VCaP (cell line): ENCODE results near the gene DCLRE1C.
"Not testable (repeated sequence)": the region's sequence is repeated elsewhere in the genome, so short reads cannot be mapped to it uniquely, and the experiment has no call there.

Source experiments
- H3K27ac ChIP-seq: fragments of 450-650 bp; 2 replicates; pipeline ENCODE4 v1.5.1; 2017
- TF ChIP-seq, protein P1 (sequence below): fragments of 450-650 bp; conservative IDR thresholded peaks from 2 replicates; pipeline ENCODE4 v1.5.1; 2017; ENCODE audit warnings: mild to moderate bottlenecking, moderate library complexity

The DCLRE1C gene

DNA sequence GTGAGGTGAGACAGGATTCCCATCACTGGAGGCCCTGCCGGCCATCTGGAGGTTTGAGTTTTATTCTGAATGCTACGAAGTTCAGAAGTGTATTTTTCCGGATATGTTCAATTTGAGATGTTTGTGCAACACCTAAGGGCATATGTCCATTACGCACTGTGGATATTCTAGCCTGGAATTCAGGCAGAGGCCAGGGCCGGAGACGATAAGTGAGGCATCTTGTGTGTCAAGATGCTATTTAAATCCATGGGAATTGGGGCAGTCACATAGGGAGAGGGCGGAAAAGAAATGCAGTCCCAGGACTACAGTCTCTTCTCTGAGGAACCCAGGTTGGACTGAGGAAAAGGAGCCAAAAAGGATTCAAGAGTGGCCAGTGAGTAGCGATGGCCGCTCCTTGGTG, 77.1 kb downstream of the DCLRE1C start:
- TF ChIP-seq, protein P1, sequence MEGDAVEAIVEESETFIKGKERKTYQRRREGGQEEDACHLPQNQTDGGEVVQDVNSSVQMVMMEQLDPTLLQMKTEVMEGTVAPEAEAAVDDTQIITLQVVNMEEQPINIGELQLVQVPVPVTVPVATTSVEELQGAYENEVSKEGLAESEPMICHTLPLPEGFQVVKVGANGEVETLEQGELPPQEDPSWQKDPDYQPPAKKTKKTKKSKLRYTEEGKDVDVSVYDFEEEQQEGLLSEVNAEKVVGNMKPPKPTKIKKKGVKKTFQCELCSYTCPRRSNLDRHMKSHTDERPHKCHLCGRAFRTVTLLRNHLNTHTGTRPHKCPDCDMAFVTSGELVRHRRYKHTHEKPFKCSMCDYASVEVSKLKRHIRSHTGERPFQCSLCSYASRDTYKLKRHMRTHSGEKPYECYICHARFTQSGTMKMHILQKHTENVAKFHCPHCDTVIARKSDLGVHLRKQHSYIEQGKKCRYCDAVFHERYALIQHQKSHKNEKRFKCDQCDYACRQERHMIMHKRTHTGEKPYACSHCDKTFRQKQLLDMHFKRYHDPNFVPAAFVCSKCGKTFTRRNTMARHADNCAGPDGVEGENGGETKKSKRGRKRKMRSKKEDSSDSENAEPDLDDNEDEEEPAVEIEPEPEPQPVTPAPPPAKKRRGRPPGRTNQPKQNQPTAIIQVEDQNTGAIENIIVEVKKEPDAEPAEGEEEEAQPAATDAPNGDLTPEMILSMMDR, result no peak
- H3K27ac ChIP-seq, result peak overlapping the region; percentile 92

DNA sequence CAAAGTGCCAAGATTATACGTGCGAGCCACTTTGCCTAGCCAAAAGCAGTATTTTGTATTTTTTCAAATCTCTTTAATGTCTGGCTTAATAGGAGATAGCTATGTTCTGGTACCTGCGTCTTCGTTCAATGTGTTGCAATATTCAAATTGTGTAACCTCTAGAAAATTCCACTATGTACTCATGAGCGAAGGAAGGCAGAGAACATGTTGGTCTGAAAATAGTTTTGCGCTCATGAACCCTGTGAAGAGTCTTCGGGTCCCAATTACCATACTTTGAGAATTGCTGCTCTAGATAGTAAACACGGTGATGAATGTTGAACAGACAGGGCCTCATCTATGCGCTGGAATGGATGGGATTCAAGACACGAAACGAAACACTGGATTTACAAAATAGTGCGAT, 78.0 kb downstream of the DCLRE1C start:
- no peak overlapping the region for H3K27ac ChIP-seq
- TF ChIP-seq, protein P1, result no peak

DNA sequence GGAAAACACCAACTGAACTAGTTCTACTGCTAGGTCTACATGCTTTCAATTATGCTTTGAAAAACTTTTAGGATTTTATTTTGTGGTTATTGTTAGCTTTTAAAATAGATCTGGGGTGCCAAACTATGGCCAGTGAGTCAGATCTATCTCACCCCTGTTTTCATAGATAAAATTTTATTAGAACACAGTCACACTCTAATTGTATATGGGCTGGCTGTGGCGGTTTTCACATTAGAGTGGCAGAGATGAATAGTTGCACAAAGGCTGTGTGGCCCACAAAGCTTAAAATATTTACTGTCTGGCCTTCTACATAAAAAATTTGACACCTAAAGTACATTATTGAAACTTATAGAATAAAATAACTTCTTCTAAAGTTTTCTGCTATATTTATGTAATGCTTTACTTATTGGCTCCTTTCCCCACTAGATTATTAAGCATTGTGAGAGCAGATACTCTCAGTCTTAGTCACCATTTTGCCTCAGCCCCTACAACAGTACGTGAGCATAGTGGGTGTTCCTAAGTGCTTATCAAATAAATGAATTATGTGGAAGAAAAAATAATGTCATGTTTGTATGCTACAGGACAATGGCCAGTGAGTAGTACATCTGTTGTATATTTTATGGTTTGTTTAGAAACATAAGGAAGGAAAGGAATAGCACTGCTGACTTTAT, 80.7 kb downstream of the DCLRE1C start:
- no peak overlapping the region for H3K27ac ChIP-seq
- TF ChIP-seq, protein P1, result no peak

DNA sequence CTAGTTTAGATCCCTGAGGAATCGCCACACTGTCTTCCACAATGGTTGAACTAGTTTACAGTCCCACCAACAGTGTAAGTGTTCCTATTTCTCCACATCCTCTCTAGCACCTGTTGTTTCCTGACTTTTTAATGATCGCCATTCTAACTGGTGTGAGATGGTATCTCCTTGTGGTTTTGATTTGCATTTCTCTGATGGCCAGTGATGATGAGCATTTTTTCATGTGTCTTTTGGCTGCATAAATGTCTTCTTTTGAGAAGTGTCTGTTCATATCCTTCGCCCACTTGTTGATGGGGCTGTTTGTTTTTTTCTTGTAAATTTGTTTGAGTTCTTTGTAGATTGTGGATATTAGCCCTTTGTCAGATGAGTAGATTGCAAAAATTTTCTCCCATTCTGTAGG, 89.0 kb downstream of the DCLRE1C start:
- H3K27ac ChIP-seq, result not testable (repeated sequence)

DNA sequence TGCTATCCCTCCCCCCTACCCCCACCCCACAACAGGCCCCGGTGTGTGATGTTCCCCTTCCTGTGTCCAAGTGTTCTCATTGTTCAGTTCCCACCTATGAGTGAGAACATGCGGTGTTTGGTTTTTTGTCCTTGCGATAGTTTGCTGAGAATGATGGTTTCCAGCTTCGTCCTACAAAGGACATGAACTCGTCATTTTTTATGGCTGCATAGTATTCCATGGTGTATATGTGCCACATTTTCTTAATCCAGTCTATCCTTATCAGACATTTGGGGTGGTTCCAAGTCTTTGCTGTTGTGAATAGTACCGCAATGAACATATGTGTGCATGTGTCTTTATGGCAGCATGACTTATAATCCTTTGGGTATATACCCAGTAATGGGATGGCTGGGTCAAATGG, 89.4 kb downstream of the DCLRE1C start:
- H3K27ac ChIP-seq, result not testable (repeated sequence)

DNA sequence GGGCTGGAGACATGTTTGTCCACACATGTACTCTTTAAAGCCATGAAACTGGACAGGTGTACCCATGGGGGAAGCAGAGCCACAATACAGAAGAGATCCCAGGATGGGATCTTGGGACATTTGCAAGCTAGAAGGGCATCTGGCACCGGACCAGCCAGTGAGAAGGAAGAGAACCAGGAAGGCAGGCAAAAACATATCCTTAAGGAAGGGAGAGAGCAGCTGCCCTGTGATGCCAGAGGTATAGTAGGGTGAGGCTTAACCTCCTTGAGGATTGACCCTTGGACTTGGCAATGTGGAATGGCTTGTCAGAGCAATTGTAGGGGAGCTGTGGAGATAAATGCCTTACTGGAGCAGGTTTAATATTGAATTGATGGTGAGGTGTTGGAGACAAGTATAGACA, 93.1 kb downstream of the DCLRE1C start:
- TF ChIP-seq, protein P1, result no peak
- no peak overlapping the region for H3K27ac ChIP-seq

DNA sequence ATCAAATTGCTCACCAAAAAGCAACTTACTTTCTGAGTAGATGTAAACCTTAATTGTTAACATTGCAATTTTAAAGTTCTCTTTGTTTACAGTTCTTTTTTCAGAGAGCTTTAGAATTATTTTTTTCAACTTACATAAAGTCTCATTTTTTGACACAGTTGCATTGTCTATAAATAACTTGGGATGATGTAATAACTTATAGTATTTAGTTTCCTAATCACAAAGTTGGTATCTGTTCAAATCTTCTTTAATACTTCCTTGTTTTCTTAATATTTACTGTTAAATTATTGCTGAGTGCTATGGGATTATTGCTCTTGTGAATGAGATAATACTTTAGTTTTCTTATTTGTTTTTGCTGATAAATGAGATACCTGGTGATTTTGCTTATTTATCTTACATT, 94.1 kb downstream of the DCLRE1C start:
- TF ChIP-seq, protein P1, result no peak
- H3K27ac ChIP-seq, result no peak overlapping the region

DNA sequence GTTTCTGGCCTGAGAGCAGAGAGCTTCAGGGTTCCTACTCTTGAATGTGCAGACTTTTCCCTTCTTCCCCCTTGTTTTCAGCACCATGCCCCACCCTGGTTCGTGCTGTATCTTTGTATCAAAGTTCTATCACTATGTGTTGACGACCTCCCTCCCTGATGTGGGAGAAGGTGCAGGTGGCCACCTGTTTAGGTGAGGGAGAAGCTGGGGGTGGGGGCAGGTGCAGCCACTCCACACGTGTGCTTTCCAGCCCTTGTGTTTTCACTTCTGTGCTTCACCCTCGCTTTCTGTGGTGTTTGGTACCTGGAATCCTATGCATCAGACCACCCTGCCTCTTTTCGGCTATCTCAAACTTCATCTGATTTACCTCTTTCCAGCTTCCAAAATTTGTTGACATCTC, 94.9 kb downstream of the DCLRE1C start:
- no peak overlapping the region for H3K27ac ChIP-seq
- TF ChIP-seq, protein P1, result no peak

DNA sequence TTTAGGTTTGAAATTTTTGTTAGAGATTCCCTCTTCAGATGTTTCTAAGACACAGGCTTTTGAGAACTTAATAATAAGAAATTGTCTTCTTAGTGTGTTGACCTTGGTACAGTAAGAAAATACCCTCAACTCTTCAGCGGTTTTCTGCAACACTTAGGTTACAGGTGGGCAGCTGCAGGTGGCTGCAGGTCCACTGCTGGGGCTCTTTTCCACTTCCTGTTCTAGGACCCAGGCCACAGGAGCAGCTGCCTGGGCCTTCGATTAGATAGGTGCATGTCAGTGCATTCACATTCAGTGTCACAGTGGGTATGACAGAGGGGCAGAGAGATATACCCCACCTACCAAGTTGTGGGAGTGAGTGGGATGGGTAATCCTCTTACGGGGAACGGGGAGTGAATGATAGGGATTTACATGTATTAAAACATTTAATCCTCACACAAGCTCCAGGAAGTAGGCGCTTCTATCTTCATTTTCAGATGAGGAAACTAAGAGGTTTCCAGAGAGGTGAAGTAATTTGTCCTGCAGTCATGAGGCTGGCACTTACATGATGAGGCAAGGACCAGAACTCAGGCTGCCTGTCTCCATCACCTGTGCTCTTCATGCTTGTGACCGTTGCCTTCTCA, 95.4 kb downstream of the DCLRE1C start:
- no peak overlapping the region for H3K27ac ChIP-seq
- TF ChIP-seq, protein P1, result no peak
